Esophagus (tissue), 2 donors: ENCODE measurements around the gene ARFGAP3. TPM values are rescaled to one million over a fixed set of nuclear protein-coding genes. Genes with fewer than 3 reads are reported as not detected.

Experiments used
- H3K27ac ChIP-seq, 2 donors: one replicate each; pipeline ENCODE4 v1.5.1; 2013; ENCODE audit warnings: low read depth in 2 of 2, mild to moderate bottlenecking in 2 of 2, inconsistent platforms in 1 of 2, low read length in 1 of 2, moderate library complexity in 1 of 2
- H3K27me3 ChIP-seq, 2 donors: one replicate each; pipeline ENCODE4 v1.6.1; 2013; ENCODE audit warnings: low read length in 2 of 2, control low read depth in 1 of 2, mild to moderate bottlenecking in 1 of 2; ENCODE audit not compliant: insufficient read depth in 2 of 2, control insufficient read depth in 1 of 2
- H3K36me3 ChIP-seq, 2 donors: one replicate each; pipeline ENCODE4 v1.6.1; 2013; ENCODE audit warnings: low read length in 1 of 2; ENCODE audit not compliant: control insufficient read depth in 2 of 2, insufficient read depth in 2 of 2
- H3K4me1 ChIP-seq, 2 donors: one replicate each; pipeline ENCODE4 v1.6.1; 2013; ENCODE audit warnings: low read length in 1 of 2; ENCODE audit not compliant: control insufficient read depth in 2 of 2, insufficient read depth in 2 of 2
- H3K4me3 ChIP-seq, 2 donors: one replicate each; pipeline ENCODE4 v1.5.1; 2013; ENCODE audit warnings: low read length in 2 of 2, mild to moderate bottlenecking in 2 of 2, low read depth in 1 of 2, moderate library complexity in 1 of 2
- H3K9me3 ChIP-seq, 2 donors: one replicate each; pipeline ENCODE4 v1.6.1; 2013; ENCODE audit warnings: mild to moderate bottlenecking in 2 of 2, low read depth in 1 of 2, low read length in 1 of 2, moderate library complexity in 1 of 2; ENCODE audit not compliant: control insufficient read depth in 2 of 2, insufficient read depth in 1 of 2
- WGBS, 2 donors: extraction: QIAGEN DNeasy Blood & Tissue Kit; methylation state at CpG; one replicate each; pipeline ENCODE4 v1.1.7; 2013; 5-methylcytosine and 5-hydroxymethylcytosine counted together
- polyA plus RNA-seq, 2 donors: library from polyadenylated mRNA; stranded (reverse); fragments of 200-250 nt; gene quantifications; one replicate each; pipeline ENCODE4 v1.2.3, GENCODE V29; 2013
- donor health status: healthy with polysubstance abuse.
- donor health status: Bipolar disorder and iron deficiency.

Gene ARFGAP3
- polyA plus RNA-seq, 2 donors: 12.4 to 13.5 TPM

DNA sequence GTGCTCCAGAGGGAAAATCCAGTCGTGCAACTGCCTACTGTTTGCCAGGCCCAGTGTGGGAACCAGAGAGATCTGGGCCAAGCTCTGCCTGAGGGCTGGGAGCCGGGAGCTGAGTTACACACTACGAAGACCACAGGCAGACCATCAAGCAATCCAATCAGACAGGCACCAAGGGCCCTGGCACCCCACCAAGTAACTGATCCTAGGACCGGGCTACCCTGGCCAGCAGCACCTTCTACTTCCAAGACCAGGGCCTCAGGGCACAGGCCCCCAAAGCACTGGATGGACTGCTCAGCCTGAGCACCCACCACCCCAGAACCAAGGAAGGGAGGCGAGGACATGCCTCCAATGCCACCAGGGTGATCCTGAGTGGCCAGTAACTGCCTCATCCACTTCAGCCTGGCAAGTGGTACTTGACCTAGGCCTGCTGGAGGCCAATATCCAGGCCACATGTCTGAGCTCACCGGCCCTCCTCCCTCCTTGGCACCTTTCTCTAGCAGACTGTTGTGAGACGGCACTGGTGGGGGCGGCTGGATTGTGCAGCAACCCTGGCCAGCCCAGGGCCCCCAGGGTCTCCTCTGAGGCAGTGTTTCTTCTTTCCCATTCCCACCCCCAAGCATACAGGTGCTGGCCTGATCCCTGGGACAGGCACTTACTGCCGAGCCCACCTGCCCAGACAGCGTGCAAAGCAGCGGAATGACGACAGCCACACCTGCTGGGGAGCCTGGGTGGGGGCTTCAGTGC, 20.7 kb upstream of the ARFGAP3 start:
- Histone ChIP-seq H3K27ac (no peak overlapping the region), H3K36me3 (peaks cover 36 to 54% of the 10 kb centered on the region in 2 donors), H3K9me3 (no peaks in the 10 kb centered on the region), H3K4me3 (no peak overlapping the region), H3K4me1 (peaks cover 0 to 9% of the 10 kb centered on the region in 2 donors), H3K27me3 (no peaks in the 10 kb centered on the region)
- 87 to 88% methylated on average over 12 of the region's 12 CpGs for WGBS, 2 donors

DNA sequence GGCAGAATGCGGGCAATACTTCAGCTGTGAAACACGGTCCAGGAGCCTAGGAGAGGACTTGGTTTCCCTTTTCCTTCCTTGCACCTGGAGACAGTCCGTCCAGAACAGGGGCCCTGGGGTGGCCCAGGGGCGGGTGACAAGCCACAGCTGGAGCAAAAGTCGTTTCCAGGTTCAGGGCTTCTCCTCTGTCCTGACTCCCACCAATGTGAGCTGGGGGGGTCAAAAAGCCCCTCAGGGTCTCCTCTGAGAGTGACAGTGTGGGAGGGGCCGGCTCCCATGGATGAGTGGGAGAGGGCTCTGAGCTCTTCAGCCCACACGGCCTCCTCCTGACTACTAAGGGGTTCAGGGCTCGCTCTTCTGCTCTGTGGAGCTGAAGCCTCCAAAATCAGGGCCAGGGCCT, 20.1 kb upstream of the ARFGAP3 start:
- peaks cover 40 to 60% of the 10 kb centered on the region in 2 donors for H3K36me3 ChIP-seq
- no peaks in the 10 kb centered on the region for H3K27me3 ChIP-seq
- 81 to 84% methylated on average over 8 of the region's 8 CpGs for WGBS, 2 donors
- H3K4me1 ChIP-seq: peaks cover 0 to 2% of the 10 kb centered on the region in 2 donors
- no peak overlapping the region for H3K27ac ChIP-seq
- H3K4me3 ChIP-seq: no peak overlapping the region
- no peaks in the 10 kb centered on the region for H3K9me3 ChIP-seq

DNA sequence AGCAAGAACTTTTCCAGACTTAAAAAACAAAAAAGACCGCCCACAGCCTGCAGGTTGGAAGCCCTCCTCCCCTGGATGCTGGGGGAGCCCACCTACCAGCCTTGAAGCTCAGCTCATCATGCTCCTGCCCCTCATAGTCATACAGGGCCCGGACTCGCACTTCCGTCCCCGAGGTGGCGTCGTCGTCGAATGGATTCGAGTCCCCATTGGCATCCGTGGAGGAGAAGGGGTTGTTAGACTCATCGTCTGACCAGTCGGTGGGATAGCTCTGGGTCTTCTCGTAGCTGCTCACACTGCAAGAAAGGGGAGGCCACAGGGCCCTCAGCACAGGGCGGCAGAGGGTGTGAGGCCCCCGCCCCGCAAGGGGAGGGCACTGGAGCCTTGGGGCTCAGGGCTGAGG, 19.0 kb upstream of the ARFGAP3 start:
- no peak overlapping the region for H3K27ac ChIP-seq
- H3K9me3 ChIP-seq: no peaks in the 10 kb centered on the region
- no peaks in the 10 kb centered on the region for H3K4me1 ChIP-seq
- WGBS, 2 donors: 94 to 95% methylated on average over 17 of the region's 17 CpGs
- H3K27me3 ChIP-seq: no peaks in the 10 kb centered on the region
- no peak overlapping the region for H3K4me3 ChIP-seq
- H3K36me3 ChIP-seq: peaks cover 37 to 62% of the 10 kb centered on the region in 2 donors

DNA sequence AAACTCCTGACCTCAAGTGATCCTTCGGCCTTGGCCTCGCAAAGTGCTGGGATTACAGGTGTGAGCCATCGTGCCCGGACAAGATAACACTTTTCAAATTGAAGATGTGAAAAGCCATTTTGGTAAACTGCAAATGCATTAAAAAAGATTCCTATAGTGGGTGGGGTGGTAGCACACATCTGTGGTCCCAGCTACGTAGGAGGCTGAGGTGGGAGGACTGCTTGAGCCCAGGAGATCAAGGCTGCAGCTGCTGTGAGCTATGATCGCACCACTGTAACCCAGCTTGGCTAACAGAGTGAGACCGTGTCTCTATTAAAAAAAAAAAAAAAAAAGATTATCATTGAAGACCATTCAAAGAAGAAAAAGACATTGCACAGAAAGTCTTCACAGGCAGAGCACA, 16.9 kb upstream of the ARFGAP3 start:
- Histone ChIP-seq H3K9me3 (no peaks in the 10 kb centered on the region), H3K36me3 (peaks cover 31 to 57% of the 10 kb centered on the region in 2 donors), H3K4me1 (peaks cover 0 to under 1% of the 10 kb centered on the region in 2 donors), H3K4me3 (no peak overlapping the region), H3K27me3 (no peaks in the 10 kb centered on the region), H3K27ac (no peak overlapping the region)
- WGBS, 2 donors: 96 to 98% methylated on average over 7 of the region's 7 CpGs

DNA sequence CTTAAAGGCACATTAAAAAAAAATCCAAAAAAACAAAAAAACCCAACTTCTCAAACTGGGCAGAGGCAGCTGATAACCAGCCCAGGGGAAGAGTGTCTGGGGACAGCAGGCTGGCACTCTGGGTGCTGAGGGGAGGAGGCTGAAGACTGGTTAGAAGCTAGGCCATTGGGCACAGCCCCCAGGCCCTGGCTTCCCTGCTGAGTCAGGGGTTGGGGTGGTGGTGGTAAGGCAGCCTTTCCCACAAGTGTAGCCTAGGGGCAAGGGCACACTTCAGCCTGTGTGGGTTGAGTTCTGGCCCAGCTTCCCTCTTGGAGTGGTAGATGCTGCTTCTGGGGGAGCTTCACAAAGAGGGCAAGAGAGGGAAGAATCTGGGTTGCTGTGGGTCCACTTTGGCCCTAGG, 16.3 kb upstream of the ARFGAP3 start:
- H3K27ac ChIP-seq: no peak overlapping the region
- H3K9me3 ChIP-seq: no peaks in the 10 kb centered on the region
- H3K4me3 ChIP-seq: no peak overlapping the region
- H3K4me1 ChIP-seq: peaks cover 0 to 6% of the 10 kb centered on the region in 2 donors
- H3K27me3 ChIP-seq: no peaks in the 10 kb centered on the region
- peaks cover 26 to 51% of the 10 kb centered on the region in 2 donors for H3K36me3 ChIP-seq

DNA sequence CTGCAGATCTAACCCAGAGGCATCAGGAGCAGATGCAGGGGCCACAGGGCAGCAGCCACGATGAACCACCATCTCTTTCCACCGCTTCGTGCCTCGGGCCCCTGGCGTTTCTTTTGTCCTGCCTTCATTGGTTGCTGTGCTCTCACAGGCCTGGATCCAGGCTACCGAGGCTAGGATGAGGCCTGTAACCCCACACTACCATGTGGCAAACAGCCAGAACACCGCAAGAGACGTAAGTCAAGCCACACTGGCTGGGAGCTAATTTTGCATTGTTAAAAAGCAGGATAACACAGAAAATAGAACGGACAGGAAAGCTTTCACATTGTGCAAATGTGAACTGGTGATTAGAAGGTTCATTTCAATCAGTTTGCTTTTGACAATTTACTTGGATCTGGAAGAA, 15.7 kb upstream of the ARFGAP3 start:
- no peaks in the 10 kb centered on the region for H3K9me3 ChIP-seq
- H3K27ac ChIP-seq: no peak overlapping the region
- no peak overlapping the region for H3K4me3 ChIP-seq
- peaks cover 25 to 45% of the 10 kb centered on the region in 2 donors for H3K36me3 ChIP-seq
- 78 to 81% methylated on average over 9 of the region's 9 CpGs for WGBS, 2 donors
- H3K27me3 ChIP-seq: no peaks in the 10 kb centered on the region
- peaks cover 0 to 6% of the 10 kb centered on the region in 2 donors for H3K4me1 ChIP-seq

DNA sequence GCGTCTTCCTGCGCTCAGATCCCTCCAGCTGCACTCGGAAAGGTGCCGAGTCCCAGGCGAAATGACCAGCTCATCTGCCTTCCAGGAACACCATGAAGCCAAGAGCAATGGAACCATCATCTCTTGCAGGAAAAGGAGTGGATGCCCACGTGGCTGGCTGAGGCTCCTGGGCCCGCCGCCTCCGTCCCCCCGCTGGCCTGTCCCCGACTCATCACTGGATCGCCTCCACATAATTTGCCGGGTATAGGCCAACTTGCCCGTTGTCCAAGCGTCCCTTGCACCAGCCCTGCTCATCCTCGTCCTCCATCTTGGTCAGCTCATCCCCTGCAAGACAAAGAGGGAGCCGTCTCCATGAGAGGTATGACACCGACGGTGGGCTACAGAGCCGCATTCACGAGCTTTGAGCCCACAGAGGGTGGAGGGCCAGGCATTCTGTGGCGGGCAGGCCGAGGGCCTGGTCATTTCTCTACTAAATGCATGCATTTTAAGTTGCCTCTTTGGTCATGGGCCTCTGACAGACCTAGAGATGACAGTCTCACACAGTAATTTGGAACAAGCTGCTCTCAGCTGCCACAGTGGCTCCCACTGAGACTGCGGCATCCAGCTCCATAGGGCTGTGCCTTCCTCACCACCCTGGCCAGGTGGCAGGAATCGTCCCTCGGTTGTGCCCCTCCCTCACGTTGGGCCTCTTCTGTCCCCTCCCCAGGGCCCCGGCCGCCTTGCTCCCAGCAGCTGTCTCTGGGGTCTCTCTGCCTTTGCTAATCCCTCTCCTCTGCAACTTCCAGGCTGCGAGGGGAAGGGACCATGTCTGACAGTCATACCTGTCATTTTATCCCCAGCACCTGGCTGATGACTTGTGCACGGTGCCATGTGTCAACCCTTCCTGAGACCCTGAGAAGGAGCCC, 14.3 kb upstream of the ARFGAP3 start:
- peaks cover 19 to 35% of the 10 kb centered on the region in 2 donors for H3K36me3 ChIP-seq
- no peaks in the 10 kb centered on the region for H3K27me3 ChIP-seq
- WGBS, 2 donors: 91 to 93% methylated on average over 31 of the region's 31 CpGs
- no peak overlapping the region for H3K27ac ChIP-seq
- no peak overlapping the region for H3K4me3 ChIP-seq
- H3K4me1 ChIP-seq: peaks cover 0 to 6% of the 10 kb centered on the region in 2 donors
- no peaks in the 10 kb centered on the region for H3K9me3 ChIP-seq

DNA sequence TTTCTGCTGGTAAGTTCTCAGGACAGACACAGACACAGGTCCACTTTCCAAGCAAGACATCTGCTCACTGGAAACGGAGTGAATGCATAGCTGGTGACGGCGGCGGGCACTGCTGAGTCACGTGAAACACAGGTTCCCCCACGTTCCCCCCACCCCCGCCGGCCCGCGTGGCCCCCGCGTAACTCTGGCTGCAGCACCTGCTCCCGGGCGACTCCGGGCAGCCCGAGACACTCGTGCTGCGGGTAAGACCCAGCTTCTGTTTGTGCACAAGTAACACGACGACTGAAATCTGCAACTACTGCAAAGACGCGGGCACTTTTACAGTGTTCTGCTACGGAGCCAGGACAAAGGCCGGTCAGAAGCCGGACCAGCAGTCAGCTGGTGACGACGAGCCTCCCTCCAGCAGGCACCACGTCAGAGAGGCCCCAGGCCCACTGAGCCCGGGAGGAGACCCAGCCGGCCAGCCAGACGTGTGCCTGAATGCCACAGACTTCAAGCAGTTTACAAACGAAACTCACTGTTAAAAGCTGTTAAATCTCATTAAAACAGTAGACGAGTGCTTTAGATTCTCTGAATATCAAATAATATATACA, 12.9 kb upstream of the ARFGAP3 start:
- Histone ChIP-seq H3K4me1 (peaks cover 0 to 6% of the 10 kb centered on the region in 2 donors), H3K9me3 (no peaks in the 10 kb centered on the region), H3K36me3 (peaks cover 14 to 27% of the 10 kb centered on the region in 2 donors), H3K27ac (no peak overlapping the region), H3K27me3 (no peaks in the 10 kb centered on the region), H3K4me3 (no peak overlapping the region)
- WGBS, 2 donors: 80 to 88% methylated on average over 33 of the region's 33 CpGs

DNA sequence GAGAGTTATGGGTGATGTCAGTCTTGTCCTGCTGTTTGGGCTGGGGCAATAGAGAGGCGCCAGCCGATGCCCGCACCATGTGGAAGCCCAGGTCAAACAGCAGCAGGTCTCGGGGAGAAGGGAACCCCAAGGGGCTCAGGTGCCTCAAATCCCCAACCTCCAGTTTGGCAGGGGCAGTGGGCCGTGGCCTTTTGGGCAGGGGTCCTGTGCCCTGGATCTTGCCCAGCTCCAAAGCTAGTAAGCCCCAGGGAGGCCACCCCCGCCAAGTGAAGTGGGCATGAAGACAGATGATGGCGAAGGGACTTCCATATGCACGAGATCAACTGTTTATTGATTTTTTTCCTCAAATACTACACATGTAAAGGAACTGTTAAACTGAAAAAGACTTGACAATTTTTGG, 12.4 kb upstream of the ARFGAP3 start:
- Histone ChIP-seq H3K4me1 (peaks cover 0 to 6% of the 10 kb centered on the region in 2 donors), H3K27me3 (no peaks in the 10 kb centered on the region), H3K36me3 (peaks cover 14 to 24% of the 10 kb centered on the region in 2 donors), H3K27ac (peak overlapping the region in 1 of 2 donors; percentile 8), H3K4me3 (no peak overlapping the region), H3K9me3 (no peaks in the 10 kb centered on the region)
- WGBS, 2 donors: 88 to 90% methylated on average over 8 of the region's 8 CpGs
